H1 (cell line): ENCODE results near the gene PSME4.

Source experiments
- BRCA1 ChIP-seq: IDR thresholded peaks from 2 replicates; pipeline ENCODE4 v1.6.1; 2012; ENCODE audit warnings: low read depth, low read length, improper control_type of control experiment
- CBX5 ChIP-seq: fragments of 300-800, 300-1000 bp; sonication (generic); IDR thresholded peaks from 2 replicates; pipeline ENCODE4 v1.7.1; 2016; ENCODE audit warnings: antibody characterized with exemption, low read length, low read depth
- EZH2 ChIP-seq: fragments of 200-600 bp; sonication (generic); IDR thresholded peaks from 2 replicates; pipeline ENCODE4 v1.7.1; 2012; ENCODE audit warnings: low read depth, mild to moderate bottlenecking, moderate library complexity, low read length, inconsistent platforms; ENCODE audit not compliant: severe bottlenecking
- GABPA ChIP-seq: IDR thresholded peaks from 2 replicates; pipeline ENCODE4 v1.6.1; 2011; ENCODE audit warnings: mild to moderate bottlenecking, low read length, moderate library complexity, borderline replicate concordance; ENCODE audit not compliant: insufficient read depth
- HDAC6 ChIP-seq: IDR thresholded peaks from one replicate; pipeline ENCODE4 v1.7.1; 2012; ENCODE audit warnings: low read depth, mild to moderate bottlenecking, inconsistent platforms, low read length, moderate library complexity
- KDM5A ChIP-seq: fragments of 200-600 bp; IDR thresholded peaks from 2 replicates; pipeline ENCODE4 v1.7.1; 2012; ENCODE audit warnings: mild to moderate bottlenecking, low read length, inconsistent platforms, mixed read lengths
- PHF8 ChIP-seq: fragments of 200-600 bp; sonication (generic); conservative IDR thresholded peaks from 2 replicates; pipeline ENCODE4 v1.7.1; 2012; ENCODE audit warnings: low read depth, mild to moderate bottlenecking, inconsistent platforms, low read length, moderate library complexity
- POLR2A ChIP-seq, 2 experiments: IDR thresholded peaks; 1 replicate in 1 of 2; 2 replicates in 1 of 2; pipeline ENCODE4 v1.6.1; 2011; ENCODE audit warnings: low read depth in 2 of 2, low read length in 2 of 2, mild to moderate bottlenecking in 2 of 2; ENCODE audit errors: control extremely low read depth in 1 of 2
- POLR2AphosphoS5 ChIP-seq: IDR thresholded peaks from 2 replicates; pipeline ENCODE4 v1.6.1; 2011; ENCODE audit warnings: low read depth, low read length
- RFX5 ChIP-seq: IDR thresholded peaks from 2 replicates; pipeline ENCODE4 v1.6.1; 2011; ENCODE audit warnings: low read depth, low read length, improper control_type of control experiment, borderline replicate concordance
- YY1 ChIP-seq: IDR thresholded peaks from 2 replicates; pipeline ENCODE4 v1.6.1; 2011; ENCODE audit warnings: low read depth, mild to moderate bottlenecking, low read length
- TF ChIP-seq, protein P1 (sequence below), 3 experiments: IDR thresholded peaks; 1 replicate in 2 of 3; 2 replicates in 1 of 3; pipeline versions ENCODE4 v1.5.1 to v1.6.1; 2011; ENCODE audit warnings: low read length in 3 of 3, mild to moderate bottlenecking in 3 of 3, inconsistent platforms in 2 of 3, low read depth in 1 of 3, moderate library complexity in 1 of 3; ENCODE audit not compliant: insufficient read depth in 1 of 3; ENCODE audit errors: control extremely low read depth in 1 of 3
- TF ChIP-seq, protein P2 (sequence below): IDR thresholded peaks from 2 replicates; pipeline ENCODE4 v1.6.1; 2012; ENCODE audit warnings: inconsistent platforms

- TF ChIP-seq, protein P1, sequence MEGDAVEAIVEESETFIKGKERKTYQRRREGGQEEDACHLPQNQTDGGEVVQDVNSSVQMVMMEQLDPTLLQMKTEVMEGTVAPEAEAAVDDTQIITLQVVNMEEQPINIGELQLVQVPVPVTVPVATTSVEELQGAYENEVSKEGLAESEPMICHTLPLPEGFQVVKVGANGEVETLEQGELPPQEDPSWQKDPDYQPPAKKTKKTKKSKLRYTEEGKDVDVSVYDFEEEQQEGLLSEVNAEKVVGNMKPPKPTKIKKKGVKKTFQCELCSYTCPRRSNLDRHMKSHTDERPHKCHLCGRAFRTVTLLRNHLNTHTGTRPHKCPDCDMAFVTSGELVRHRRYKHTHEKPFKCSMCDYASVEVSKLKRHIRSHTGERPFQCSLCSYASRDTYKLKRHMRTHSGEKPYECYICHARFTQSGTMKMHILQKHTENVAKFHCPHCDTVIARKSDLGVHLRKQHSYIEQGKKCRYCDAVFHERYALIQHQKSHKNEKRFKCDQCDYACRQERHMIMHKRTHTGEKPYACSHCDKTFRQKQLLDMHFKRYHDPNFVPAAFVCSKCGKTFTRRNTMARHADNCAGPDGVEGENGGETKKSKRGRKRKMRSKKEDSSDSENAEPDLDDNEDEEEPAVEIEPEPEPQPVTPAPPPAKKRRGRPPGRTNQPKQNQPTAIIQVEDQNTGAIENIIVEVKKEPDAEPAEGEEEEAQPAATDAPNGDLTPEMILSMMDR (IDR thresholded peaks at IDR 0.05; ENCODE audit: control extremely low read depth in 1 of 3, insufficient read depth in 1 of 3, low read depth in 1 of 3, low read length in 3 of 3): no peak
- no peak for TF ChIP-seq POLR2A (IDR thresholded peaks at IDR 0.05; ENCODE audit: control extremely low read depth in 1 of 2, low read depth in 2 of 2, low read length in 2 of 2)
- TF ChIP-seq PHF8: no peak
- no peak for TF ChIP-seq RFX5
- no peak for TF ChIP-seq BRCA1
- no peak for TF ChIP-seq GABPA
- TF ChIP-seq POLR2AphosphoS5: no peak
- TF ChIP-seq CBX5: no peak
- no peak for TF ChIP-seq KDM5A
- TF ChIP-seq YY1: no peak
- no peak for TF ChIP-seq EZH2
- TF ChIP-seq HDAC6: no peak
- TF ChIP-seq, protein P2, sequence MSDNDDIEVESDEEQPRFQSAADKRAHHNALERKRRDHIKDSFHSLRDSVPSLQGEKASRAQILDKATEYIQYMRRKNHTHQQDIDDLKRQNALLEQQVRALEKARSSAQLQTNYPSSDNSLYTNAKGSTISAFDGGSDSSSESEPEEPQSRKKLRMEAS: no peak
These were observed 118.3 kb downstream of the PSME4 start for GRCh38 chr2:53852532-53852931.
